HCT116 (cell line): ENCODE data around the gene ODR4. TPM values are rescaled to one million over a fixed set of nuclear protein-coding genes. Genes with fewer than 3 reads are reported as not detected.

Experiments used
- ATAC-seq: fragments of 200-7000 bp; cut with Tn5 transposase; 2 replicates; pipeline ENCODE4 v1.9.1; 2020; ENCODE audit warnings: mild to moderate bottlenecking, moderate library complexity
- BruUV-seq: library from RNA; stranded (reverse); fragments of 400-500 nt; replicated peaks from 2 replicates; lab custom pipeline; 2021; lab: Mats Ljungman, UMichigan
- CTCF ChIA-PET: fragments of 300-600 bp; sonication (Branson Sonifier 250); formaldehyde crosslinking; loops from one replicate; lab custom pipeline; 2021; ENCODE audit warnings: antibody characterized with exemption; lab: Charles Lee
- POLR2A ChIA-PET: fragments of 300-600, 350-600 bp; sonication (Branson Sonifier 250); formaldehyde crosslinking; loops from one replicate; lab custom pipeline; 2021; ENCODE audit warnings: antibody characterized with exemption; lab: Charles Lee
- RAD21 ChIA-PET, 2 experiments: fragments of 300-600 bp; sonication (Branson Sonifier 250); formaldehyde crosslinking; loops; one replicate each; lab custom pipeline; 2023; ENCODE audit warnings: low total read pairs in 2 of 2; ENCODE audit not compliant: uncharacterized antibody in 2 of 2, unreplicated experiment in 2 of 2, low non-redundant PET in 1 of 2; lab: Charles Lee
- DNase-seq: peaks from one replicate; pipeline ENCODE4 v3.0.0-alpha.2; 2010; ENCODE audit warnings: low read depth, low spot score
- H2AFZ ChIP-seq: fragments of 200-600 bp; shearing (Covaris generic), sonication (generic); 2 replicates; pipeline ENCODE4 v1.6.1; 2017; ENCODE audit warnings: low read depth, mixed run types, mixed read lengths, antibody characterized with exemption, low read length; ENCODE audit not compliant: poor library complexity, severe bottlenecking
- H3K27ac ChIP-seq: 2 replicates; pipeline ENCODE4 v1.5.1; 2012; ENCODE audit warnings: low read depth, low read length
- H3K27me3 ChIP-seq: fragments of 200-600 bp; sonication (generic); 2 replicates; pipeline ENCODE4 v1.6.1; 2016; ENCODE audit warnings: mixed run types, low read length, mixed read lengths; ENCODE audit not compliant: insufficient read depth
- H3K36me3 ChIP-seq, 2 experiments: fragments of 200-500 bp in 1 of 2; fragments of 200-600 bp in 1 of 2; sonication (Bioruptor generic) in 1 of 2; sonication (generic) in 1 of 2; 2 replicates each; pipeline versions ENCODE4 v1.5.1 to v1.6.1; 2014 to 2016; ENCODE audit warnings: low read length in 2 of 2, inconsistent platforms in 1 of 2, mixed read lengths in 1 of 2, mixed run types in 1 of 2; ENCODE audit not compliant: insufficient read depth in 2 of 2, control insufficient read depth in 1 of 2
- H3K4me1 ChIP-seq, 2 experiments: fragments of 200-600 bp in 1 of 2; sonication (generic) in 1 of 2; 2 replicates each; pipeline versions ENCODE4 v1.5.1 to v1.6.1; 2012 to 2017; ENCODE audit warnings: low read length in 2 of 2, inconsistent platforms in 1 of 2, mild to moderate bottlenecking in 1 of 2, mixed read lengths in 1 of 2, mixed run types in 1 of 2, moderate library complexity in 1 of 2; ENCODE audit not compliant: insufficient read depth in 2 of 2, control insufficient read depth in 1 of 2
- H3K4me2 ChIP-seq: fragments of 200-600 bp; sonication (generic); 2 replicates; pipeline ENCODE4 v1.6.1; 2017; ENCODE audit warnings: mixed run types, low read length, mixed read lengths
- H3K4me3 ChIP-seq, 2 experiments: fragments of 200-600 bp in 1 of 2; sonication (generic) in 1 of 2; replicated peaks in 1 of 2; 2 replicates each; pipeline ENCODE4 v1.5.1; 2011 to 2016; ENCODE audit warnings: low read length in 2 of 2, control low read depth in 1 of 2, low read depth in 1 of 2, mild to moderate bottlenecking in 1 of 2, mixed read lengths in 1 of 2, mixed run types in 1 of 2
- H3K79me2 ChIP-seq: fragments of 200-600 bp; sonication (generic); 2 replicates; pipeline ENCODE4 v1.6.1; 2017; ENCODE audit warnings: mild to moderate bottlenecking, mixed run types, low read length, moderate library complexity, mixed read lengths; ENCODE audit not compliant: insufficient read depth
- H3K9ac ChIP-seq: fragments of 200-600 bp; sonication (generic); 2 replicates; pipeline ENCODE4 v1.6.1; 2016; ENCODE audit warnings: low read length, mixed read lengths
- H3K9me2 ChIP-seq: fragments of 200-600 bp; sonication (generic), shearing (Covaris generic); 2 replicates; pipeline ENCODE4 v1.6.1; 2017; ENCODE audit warnings: mixed run types, mild to moderate bottlenecking, moderate library complexity; ENCODE audit not compliant: insufficient read depth
- H3K9me3 ChIP-seq, 2 experiments: fragments of 200-500 bp in 1 of 2; fragments of 200-600 bp in 1 of 2; sonication (Bioruptor generic) in 1 of 2; sonication (generic) in 1 of 2; 2 replicates each; pipeline ENCODE4 v1.6.1; 2014 to 2017; ENCODE audit warnings: low read length in 2 of 2, mixed read lengths in 2 of 2, inconsistent platforms in 1 of 2, low read depth in 1 of 2, mild to moderate bottlenecking in 1 of 2, mixed run types in 1 of 2, moderate library complexity in 1 of 2; ENCODE audit not compliant: control insufficient read depth in 1 of 2, insufficient read depth in 1 of 2
- H4K20me1 ChIP-seq: fragments of 200-600 bp; sonication (generic), shearing (Covaris generic); 2 replicates; pipeline ENCODE4 v1.6.1; 2017; ENCODE audit warnings: mixed run types, mild to moderate bottlenecking, moderate library complexity; ENCODE audit not compliant: insufficient read depth
- CBX3 ChIP-seq: IDR thresholded peaks from 2 replicates; pipeline ENCODE4 v1.6.1; 2012; ENCODE audit warnings: low read depth
- EGR1 ChIP-seq: IDR thresholded peaks from 2 replicates; pipeline ENCODE4 v1.6.1; 2012; ENCODE audit warnings: low read depth
- ELF1 ChIP-seq: IDR thresholded peaks from 2 replicates; pipeline ENCODE4 v1.6.1; 2012; ENCODE audit warnings: low read depth, borderline replicate concordance
- EZH2 ChIP-seq: fragments of 200-600 bp; sonication (generic); IDR thresholded peaks from 2 replicates; pipeline ENCODE4 v1.6.1; 2017; ENCODE audit warnings: antibody characterized with exemption, mixed run types
- EZH2phosphoT487 ChIP-seq: fragments of 200-600 bp; IDR thresholded peaks from 2 replicates; pipeline ENCODE4 v1.6.1; 2018; ENCODE audit warnings: antibody characterized with exemption, borderline replicate concordance
- FOSL1 ChIP-seq: IDR thresholded peaks from 2 replicates; pipeline ENCODE4 v1.6.1; 2012; ENCODE audit warnings: low read depth
- JUND ChIP-seq: IDR thresholded peaks from 2 replicates; pipeline ENCODE4 v1.6.1; 2012
- MAX ChIP-seq: IDR thresholded peaks from 2 replicates; pipeline ENCODE4 v1.6.1; 2012
- POLR2A ChIP-seq: IDR thresholded peaks from 2 replicates; pipeline ENCODE4 v1.7.0; 2011; ENCODE audit warnings: borderline replicate concordance; ENCODE audit not compliant: insufficient read depth, insufficient read length; ENCODE audit errors: extremely low read depth
- POLR2AphosphoS5 ChIP-seq: IDR thresholded peaks from 2 replicates; pipeline ENCODE4 v1.6.1; 2011; ENCODE audit warnings: mild to moderate bottlenecking, low read depth, low read length, moderate library complexity
- RAD21 ChIP-seq: IDR thresholded peaks from 2 replicates; pipeline ENCODE4 v1.6.1; 2012; ENCODE audit warnings: low read depth, mild to moderate bottlenecking
- REST ChIP-seq: IDR thresholded peaks from 2 replicates; pipeline ENCODE4 v1.6.1; 2012; ENCODE audit warnings: low read depth
- SIN3A ChIP-seq: IDR thresholded peaks from 2 replicates; pipeline ENCODE4 v1.6.1; 2012; ENCODE audit warnings: low read depth
- SP1 ChIP-seq: IDR thresholded peaks from 2 replicates; pipeline ENCODE4 v1.6.1; 2012; ENCODE audit warnings: low read depth
- ZBTB33 ChIP-seq: IDR thresholded peaks from 2 replicates; pipeline ENCODE4 v1.6.1; 2011; ENCODE audit warnings: mild to moderate bottlenecking, low read length, moderate library complexity; ENCODE audit not compliant: insufficient replicate concordance; ENCODE audit errors: extremely low read depth
- ZNF274 ChIP-seq: fragments of 200-500 bp; sonication (Bioruptor generic); IDR thresholded peaks from 2 replicates; pipeline ENCODE4 v1.6.1; 2014; ENCODE audit warnings: mild to moderate bottlenecking, low read depth, low read length, inconsistent platforms
- intact Hi-C: fragments of 100-400 bp; cut with micrococcal nuclease; formaldehyde crosslinking; loops from 2 replicates; pipeline ENCODE4 v1.10.0; 2022
- total RNA-seq: library from RNA; stranded (reverse); gene quantifications from one replicate; pipeline ENCODE4 v1.2.1, GENCODE V29; 2021; ENCODE audit not compliant: unreplicated experiment

Gene ODR4
- total RNA-seq, 1 experiment from 2014 or later, result 18.4 TPM

- intact Hi-C loops, result no loop called here
- ChIA-PET POLR2A (no interaction called here), CTCF (no interaction called here), RAD21 (no interaction called here)
- Histone ChIP-seq H3K4me3 (no peak within 1 kb of the TSS), H3K36me3 (no peaks in the 10 kb centered on the region), H3K27me3 (no peaks in the 10 kb centered on the region), H3K9ac (no peak within 1 kb of the TSS), H3K4me2 (no peak within 1 kb of the TSS), H3K79me2 (no peaks in the 10 kb centered on the region), H4K20me1 (no peaks in the 10 kb centered on the region), H2AFZ (no peak within 1 kb of the TSS), H3K9me2 (no peaks in the 10 kb centered on the region), H3K27ac (no peak within 1 kb of the TSS), H3K4me1 (no peaks in the 10 kb centered on the region), H3K9me3 (no peaks in the 10 kb centered on the region)
- TF ChIP-seq JUND, result no peak
- DNase-seq, result no peak
- no TSS peak for BruUV-seq
- ATAC-seq, result no peak
Observed at GRCh38 chr1:186461014-186461413, 85.4 kb downstream of the ODR4 start, which contains the start of gene PDC. Gene PDC (minus strand): TSS chr1:186461114. CDS start chr1:186449459, 11,655 bp downstream.

GRCh38 chr1:186463511-186463910, 87.9 kb downstream of the ODR4 start:
- POLR2A ChIA-PET, result no interaction called here
- H3K36me3 ChIP-seq, result no peaks in the 10 kb centered on the region
- H3K9me2 ChIP-seq, result no peaks in the 10 kb centered on the region
- H3K79me2 ChIP-seq, result no peaks in the 10 kb centered on the region
- H3K4me1 ChIP-seq, result no peaks in the 10 kb centered on the region
- CTCF ChIA-PET, result no interaction called here
- DNase-seq (no peak), ATAC-seq (no peak)
- intact Hi-C loops, result no loop called here
- no peak overlapping the region for H3K9ac ChIP-seq
- no peak overlapping the region for H3K27ac ChIP-seq
- H3K4me2 ChIP-seq, result no peak overlapping the region
- no peaks in the 10 kb centered on the region for H3K27me3 ChIP-seq
- H4K20me1 ChIP-seq, result no peaks in the 10 kb centered on the region
- RAD21 ChIA-PET, result no interaction called here
- H3K9me3 ChIP-seq, result no peaks in the 10 kb centered on the region
- no peak overlapping the region for H2AFZ ChIP-seq
- no TSS peak for BruUV-seq
- H3K4me3 ChIP-seq, result no peak overlapping the region
- no peak for TF ChIP-seq ELF1
- no peak for TF ChIP-seq FOSL1
- TF ChIP-seq ZNF274, result no peak
- TF ChIP-seq REST, result no peak
- TF ChIP-seq RAD21, result no peak
- no peak for TF ChIP-seq ZBTB33
- no peak for TF ChIP-seq POLR2AphosphoS5
- no peak for TF ChIP-seq EGR1
- no peak for TF ChIP-seq EZH2phosphoT487
- TF ChIP-seq CBX3, result no peak
- no peak for TF ChIP-seq POLR2A
- no peak for TF ChIP-seq SP1
- no peak for TF ChIP-seq SIN3A
- TF ChIP-seq MAX, result no peak
- no peak for TF ChIP-seq EZH2
